BE2C (cell line): Measurements from ENCODE around the gene GCH1.
"Not testable (repeated sequence)": the region's sequence is repeated elsewhere in the genome, so short reads cannot be mapped to it uniquely, and the experiment has no call there.

Source experiments
- DNase-seq: peaks from one replicate; pipeline ENCODE4 v3.0.0-alpha.2; 2020
- H3K27me3 ChIP-seq: fragments of 250-450 bp; sonication (Bioruptor Pico); 2 replicates; pipeline ENCODE4 v1.5.1; 2020; ENCODE audit warnings: mild to moderate bottlenecking
- H3K36me3 ChIP-seq: fragments of 250-450 bp; sonication (Bioruptor Pico); 2 replicates; pipeline ENCODE4 v1.5.1; 2020; ENCODE audit warnings: mild to moderate bottlenecking
- H3K4me1 ChIP-seq: fragments of 250-450 bp; sonication (Bioruptor Pico); 2 replicates; pipeline ENCODE4 v1.5.1; 2020
- H3K4me3 ChIP-seq: 2 replicates; pipeline ENCODE4 v1.5.1; 2011; ENCODE audit warnings: low read depth, low read length
- H3K9me3 ChIP-seq: fragments of 250-450 bp; sonication (Bioruptor Pico); 2 replicates; pipeline ENCODE4 v1.5.1; 2020
- CTCF ChIP-seq: IDR thresholded peaks from 2 replicates; pipeline ENCODE4 v1.5.1; 2012; ENCODE audit warnings: mild to moderate bottlenecking, low read depth, low read length

GCH1 gene

DNA sequence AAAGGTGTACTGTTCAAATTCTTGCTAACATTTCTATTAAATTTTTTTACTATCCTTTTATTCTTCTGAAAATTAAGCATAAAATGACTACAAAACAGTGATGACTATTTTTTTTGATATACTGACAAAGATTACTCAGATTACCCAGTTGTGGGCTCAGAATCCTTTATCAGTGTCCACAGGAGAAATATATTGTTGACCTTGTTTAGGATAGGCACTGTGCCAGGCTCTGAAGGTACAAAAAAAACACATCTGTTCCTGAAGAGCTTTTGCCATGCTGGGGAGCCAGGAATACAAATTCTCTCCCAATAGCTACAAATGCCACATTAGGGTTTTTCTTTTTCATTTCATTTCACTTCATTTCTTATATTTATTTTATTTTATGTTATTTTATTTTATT is 26.9 kb upstream of the GCH1 start:
- Histone ChIP-seq H3K27me3 (no peaks in the 10 kb centered on the region), H3K4me3 (no peak overlapping the region), H3K36me3 (no peaks in the 10 kb centered on the region), H3K4me1 (peaks cover 5% of the 10 kb centered on the region), H3K9me3 (no peaks in the 10 kb centered on the region)
- no peak for DNase-seq
- no peak for TF ChIP-seq CTCF

DNA sequence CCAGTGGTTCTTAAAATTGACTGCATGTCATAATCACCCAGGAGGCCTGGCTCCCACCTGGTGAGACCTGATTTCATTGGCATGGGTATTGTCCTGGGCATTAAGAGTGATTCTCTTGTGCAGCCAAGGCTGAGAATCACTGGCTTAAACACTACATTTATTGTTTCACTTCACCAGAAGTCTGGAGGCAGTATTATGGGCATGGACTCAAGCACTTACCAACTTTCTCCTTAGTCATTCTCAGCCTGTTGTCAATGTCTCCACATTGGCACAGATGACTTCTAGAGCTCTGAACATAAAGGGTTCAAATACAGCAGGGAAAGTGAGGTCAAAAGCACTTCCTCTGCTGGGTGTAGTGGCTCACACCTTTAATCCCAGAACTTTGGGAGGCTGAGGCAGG is 25.6 kb upstream of the GCH1 start:
- Histone ChIP-seq H3K4me1 (peaks cover 5% of the 10 kb centered on the region), H3K36me3 (no peaks in the 10 kb centered on the region), H3K27me3 (no peaks in the 10 kb centered on the region), H3K4me3 (no peak overlapping the region), H3K9me3 (no peaks in the 10 kb centered on the region)
- no peak for DNase-seq
- TF ChIP-seq CTCF, result no peak

DNA sequence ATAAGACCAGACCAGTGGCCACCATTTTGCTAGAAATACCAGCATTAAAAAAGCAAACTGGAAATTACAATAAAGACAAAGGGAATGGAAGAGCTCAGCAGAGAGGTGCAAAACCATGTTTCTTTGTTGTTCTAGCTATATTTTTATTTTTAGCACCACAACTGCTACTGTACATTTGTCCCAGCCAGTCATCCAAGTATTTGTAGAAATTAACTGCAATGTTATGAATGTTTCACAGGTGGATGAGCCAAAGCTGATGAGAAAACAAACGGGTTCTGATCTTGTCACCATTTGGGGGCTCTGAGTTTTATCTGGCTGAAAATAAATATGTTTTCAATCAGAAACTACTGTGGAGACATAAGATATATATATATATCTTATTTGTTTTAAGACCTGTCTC is 24.9 kb upstream of the GCH1 start:
- DNase-seq, result no peak
- Histone ChIP-seq H3K36me3 (no peaks in the 10 kb centered on the region), H3K9me3 (no peaks in the 10 kb centered on the region), H3K27me3 (no peaks in the 10 kb centered on the region), H3K4me1 (peaks cover 8% of the 10 kb centered on the region), H3K4me3 (no peak overlapping the region)
- TF ChIP-seq CTCF, result no peak

- not testable (repeated sequence) for DNase-seq, H3K36me3 ChIP-seq, H3K27me3 ChIP-seq, H3K4me1 ChIP-seq, H3K4me3 ChIP-seq, H3K9me3 ChIP-seq
Observed at GRCh38 chr14:54926570-54926969, 23.9 kb upstream of the GCH1 start.

DNA sequence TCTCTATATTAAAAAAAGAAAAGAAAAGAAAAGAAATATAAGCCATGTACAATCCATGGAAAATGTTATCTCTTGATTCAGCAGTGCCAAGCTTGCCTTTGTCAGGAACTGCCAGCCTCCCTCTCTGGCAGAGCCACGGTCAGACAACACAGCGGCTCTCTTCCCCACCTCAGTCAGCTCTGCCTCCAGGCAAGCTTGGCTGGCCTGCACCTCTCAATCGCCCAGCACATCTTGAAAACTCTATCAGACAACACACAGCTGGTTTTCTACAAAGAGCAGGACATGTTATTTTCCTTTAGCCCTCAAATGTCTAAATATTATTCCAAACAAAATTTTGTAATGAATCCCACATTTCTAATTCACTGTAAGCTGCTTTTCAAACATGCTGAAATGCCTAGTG is 20.0 kb upstream of the GCH1 start:
- Histone ChIP-seq H3K4me3 (no peak overlapping the region), H3K27me3 (no peaks in the 10 kb centered on the region), H3K4me1 (peaks cover 3% of the 10 kb centered on the region; the same call in 1 of the 2 replicates), H3K36me3 (no peaks in the 10 kb centered on the region), H3K9me3 (no peaks in the 10 kb centered on the region)
- peak; percentile 60 for DNase-seq
- TF ChIP-seq CTCF, result no peak

DNA sequence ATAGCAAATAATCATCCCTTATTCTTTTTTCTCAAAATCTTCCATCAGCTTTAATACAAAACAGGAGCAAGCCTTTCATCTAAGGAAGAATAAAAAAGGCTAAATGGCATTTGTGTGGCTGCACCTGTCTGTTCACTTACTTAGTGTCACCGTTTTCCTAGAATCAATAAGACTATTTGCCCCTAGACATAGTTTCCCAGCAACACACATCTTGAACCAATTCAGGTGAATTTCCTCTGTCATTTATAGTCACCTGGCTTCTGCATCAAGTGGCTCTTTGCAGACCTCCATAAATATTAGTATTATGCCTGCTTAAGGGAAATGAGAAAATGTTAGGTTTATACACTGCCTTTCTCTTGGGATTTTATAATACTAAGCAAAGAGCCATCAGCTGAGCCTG is 17.4 kb upstream of the GCH1 start:
- Histone ChIP-seq H3K4me3 (no peak overlapping the region), H3K9me3 (no peaks in the 10 kb centered on the region), H3K36me3 (no peaks in the 10 kb centered on the region), H3K4me1 (peaks cover 3% of the 10 kb centered on the region; the same call in 1 of the 2 replicates), H3K27me3 (no peaks in the 10 kb centered on the region)
- no peak for DNase-seq
- TF ChIP-seq CTCF, result no peak

GRCh38 chr14:54919330-54919729 is 16.7 kb upstream of the GCH1 start:
- H3K4me1 ChIP-seq, result peaks cover 3% of the 10 kb centered on the region; the same call in 1 of the 2 replicates
- no peaks in the 10 kb centered on the region for H3K36me3 ChIP-seq
- TF ChIP-seq CTCF, result no peak
- no peak for DNase-seq
- H3K27me3 ChIP-seq, result no peaks in the 10 kb centered on the region
- H3K9me3 ChIP-seq, result no peaks in the 10 kb centered on the region
- H3K4me3 ChIP-seq, result no peak overlapping the region
